Heart left ventricle (tissue), 16 donors: ENCODE measurements around the gene ISL2. TPM values are rescaled to one million over a fixed set of nuclear protein-coding genes. Genes with fewer than 3 reads are reported as not detected.

Experiments used
- ATAC-seq, 4 donors: fragments of 200-7000 bp; cut with Tn5 transposase; one replicate each; pipeline ENCODE4 v1.9.1; 2020 to 2022; ENCODE audit warnings: moderate library complexity in 4 of 4, mild to moderate bottlenecking in 3 of 4, moderate number of reproducible peaks in 1 of 4
- DNase-seq, 5 donors: peaks; one replicate each; pipeline ENCODE4 v3.0.0-alpha.2; 2020
- H3K27ac ChIP-seq, 12 donors: fragments of 200-600 bp; sonication (generic) in 4 of 12; one replicate each; pipeline versions ENCODE4 v1.5.0 to v1.8.0; 2016 to 2022; ENCODE audit warnings: mild to moderate bottlenecking in 2 of 12
- H3K27me3 ChIP-seq, 9 donors: fragments of 200-600 bp; sonication (generic) in 2 of 9; one replicate each; pipeline versions ENCODE4 v1.5.1 to v1.8.0; 2016 to 2022; ENCODE audit warnings: mild to moderate bottlenecking in 3 of 9
- H3K36me3 ChIP-seq, 9 donors: fragments of 200-600 bp; sonication (generic) in 2 of 9; one replicate each; pipeline versions ENCODE4 v1.5.0 to v1.8.0; 2018 to 2022; ENCODE audit warnings: mild to moderate bottlenecking in 2 of 9
- H3K4me1 ChIP-seq, 12 donors: fragments of 200-600 bp; sonication (generic) in 4 of 12; one replicate each; pipeline versions ENCODE4 v1.5.0 to v1.8.0; 2016 to 2022; ENCODE audit warnings: mild to moderate bottlenecking in 3 of 12
- H3K4me3 ChIP-seq, 12 donors: fragments of 200-600 bp; sonication (generic) in 4 of 12; one replicate each; pipeline versions ENCODE4 v1.5.0 to v1.8.0; 2017 to 2022; ENCODE audit warnings: mild to moderate bottlenecking in 9 of 12, moderate library complexity in 4 of 12
- H3K9me3 ChIP-seq, 12 donors: fragments of 200-600 bp; sonication (generic) in 4 of 12; one replicate each; pipeline versions ENCODE4 v1.5.0 to v1.8.0; 2016 to 2022; ENCODE audit warnings: mild to moderate bottlenecking in 1 of 12
- CTCF ChIP-seq, 12 donors: fragments of 200-600 bp; sonication (generic) in 4 of 12; IDR thresholded peaks; one replicate each; pipeline versions ENCODE4 v1.5.0 to v1.8.0; 2018 to 2022; ENCODE audit warnings: antibody characterized with exemption in 12 of 12, mild to moderate bottlenecking in 5 of 12
- POLR2A ChIP-seq, 2 donors: fragments of 450-650 bp; IDR thresholded peaks; one replicate each; pipeline ENCODE4 v1.6.1; 2017; ENCODE audit warnings: antibody characterized with exemption in 2 of 2, mild to moderate bottlenecking in 2 of 2, moderate library complexity in 2 of 2
- WGBS, 4 donors: extraction: QIAGEN DNeasy Blood & Tissue Kit in 2 of 4; methylation state at CpG; one replicate each; pipeline versions ENCODE4 v1.1.5 to v1.1.7; 2013 to 2018; 5-methylcytosine and 5-hydroxymethylcytosine counted together
- intact Hi-C, 10 donors: fragments of 100-400 bp; cut with DNase I; formaldehyde crosslinking; loops; one replicate each; pipeline versions ENCODE4 v1.11.1 to v1.14.2; 2022
- polyA plus RNA-seq, 2 donors: library from polyadenylated mRNA; stranded (reverse); fragments of 200-250 nt; gene quantifications; one replicate each; pipeline ENCODE4 v1.2.3, GENCODE V29; 2013
- total RNA-seq, 9 donors: library from RNA; depleted of rRNA in 2 of 9; stranded (reverse); fragments of >200 nt in 2 of 9; fragmentation: NEBNext Ultra II Directional in 3 of 9; extraction: Animal tissue kit (Norgen Biotek cat#: 25700) in 3 of 9; gene quantifications; one replicate each; pipeline versions ENCODE4 v1.1.0 to v1.2.4, GENCODE V29; 2016 to 2023
- donor health status: ischemic (EF 13 %, LVEDD 7.1; RV severe dilation, severe dysfunction).
- donor health status: healthy with polysubstance abuse.
- donor health status: DM: no; HTN: yes; CAD: no.
- donor health status: DM: no; HTN: no; CAD: no.
- donor health status: ischemic (EF 25% LVEDD 6.9; RV normal size, moderate dysfunction).
- donor health status: ischemic (EF 25% LVEDD 5.7; RV mildly dilated, moderate dysfunction).
- donor health status: healthy.
- donor health status: DM: yes; HTN: yes; CAD: no.
- donor health status: ischemic (EF 35%, LVEDD 5.7; RV mildly dilated, moderate dysfunction).
- donor health status: nonischemic (EF 11% LVEDD 7.7; RV severe dilation, severe dysfunction).
- donor health status: DM: yes; HTN: yes; CAD: no.
- donor health status: PGD.
- donor health status: ischemic (EF 29% LVEDD 5.4; RV normal size, mild dysfunction).
- donor health status: nonischemic (EF 23%, LVEDD 6.1; RV moderate dilation, normal function).

The ISL2 gene
- total and polyA plus RNA-seq, 11 donors, result not detected

- intact Hi-C loops, result loop anchor here in 2 of 10 donors (10.0 kb wide), 2 partner anchors 105 to 525 kb away; no protein-coding TSS in a partner anchor
- peaks cover 6 to 87% (median 55%) of the 10 kb centered on the region in 12 donors for H3K4me1 ChIP-seq
- WGBS, 4 donors, result 10 to 20% (median 13%) methylated on average over 33 to 48 of the region's 48 CpGs
These were observed 3.0 kb downstream of the ISL2 start for GRCh38 chr15:76339305-76340197.

GRCh38 chr15:76340198-76340802 lies 3.7 kb downstream of the ISL2 start:
- intact Hi-C loops, result loop anchor here in 1 of 10 donors (10.0 kb wide), 1 partner anchor 525 kb away; no protein-coding TSS in a partner anchor
- Histone ChIP-seq H3K27ac (peak overlapping the region in 1 of 12 donors; percentile 32), H3K4me3 (peak overlapping the region; percentile 2 to 61 (median 36)), H3K36me3 (no peaks in the 10 kb centered on the region), H3K4me1 (peaks cover 6 to 80% (median 53%) of the 10 kb centered on the region in 12 donors), H3K9me3 (no peaks in the 10 kb centered on the region), H3K27me3 (peaks cover 98 to 100% (median 100%) of the 10 kb centered on the region in 9 donors)
- DNase-seq (no peak), ATAC-seq (peak in 2 of 4 donors; percentile 3 to 33)
- 1 to 3% (median 2%) methylated on average over 31 to 53 of the region's 53 CpGs for WGBS, 4 donors
- no peak for TF ChIP-seq POLR2A (IDR thresholded peaks at IDR 0.05)
- no peak for TF ChIP-seq CTCF (IDR thresholded peaks at IDR 0.05)

More at GRCh38 chr15:76339305-76340197, 3.0 kb downstream of the ISL2 start:
- no peak for DNase-seq
- H3K27me3 ChIP-seq, result peaks cover 97 to 100% (median 100%) of the 10 kb centered on the region in 9 donors
- H3K9me3 ChIP-seq, result no peaks in the 10 kb centered on the region
- H3K27ac ChIP-seq, result peak overlapping the region in 1 of 12 donors; percentile 32
- peak overlapping the region; percentile 2 to 61 (median 36) for H3K4me3 ChIP-seq
- no peak for TF ChIP-seq CTCF (IDR thresholded peaks at IDR 0.05)
- no peak for ATAC-seq
- H3K36me3 ChIP-seq, result no peaks in the 10 kb centered on the region

GRCh38 chr15:76340803-76341365 lies 4.3 kb downstream of the ISL2 start:
- Histone ChIP-seq H3K4me3 (peak overlapping the region; percentile 2 to 61 (median 36)), H3K27me3 (peaks cover 98 to 100% (median 100%) of the 10 kb centered on the region in 9 donors), H3K4me1 (peaks cover 6 to 78% (median 53%) of the 10 kb centered on the region in 12 donors), H3K27ac (no peak overlapping the region), H3K36me3 (no peaks in the 10 kb centered on the region), H3K9me3 (no peaks in the 10 kb centered on the region)
- WGBS, 4 donors, result 0 to 5% (median 3%) methylated on average over 5 to 35 of the region's 35 CpGs
- no peak for TF ChIP-seq POLR2A (IDR thresholded peaks at IDR 0.05)
- TF ChIP-seq CTCF (IDR thresholded peaks at IDR 0.05), result peak in 3 of 12 donors; percentile 15 to 31 (median 22)
- DNase-seq (no peak), ATAC-seq (peak; percentile 31 to 47 (median 42))
- intact Hi-C loops, result loop anchor here in 1 of 10 donors (10.0 kb wide), 1 partner anchor 524 kb away; no protein-coding TSS in a partner anchor
